Spleen (tissue), 7 donors: ENCODE data around the gene LRRC15.
A peak's percentile ranks its signal among the peaks of the same experiment; 100 is the strongest.

ENCODE experiments used
- POLR2A ChIP-seq, 3 donors: fragments of 450-650 bp; IDR thresholded peaks; one replicate each; pipeline ENCODE4 v1.5.1; 2017; ENCODE audit warnings: antibody characterized with exemption in 3 of 3, mild to moderate bottlenecking in 1 of 3
- POLR2AphosphoS5 ChIP-seq, 3 donors: sonication (generic); formaldehyde crosslinking; IDR thresholded peaks; one replicate each; pipeline ENCODE4 v1.5.1; 2017; ENCODE audit warnings: antibody characterized with exemption in 3 of 3
- TF ChIP-seq, protein P1 (sequence below), 11 experiments: fragments of 200-600 bp in 7 of 11; fragments of 450-650 bp in 4 of 11; sonication (generic) in 4 of 11; IDR thresholded peaks in 8 of 11; conservative IDR thresholded peaks in 3 of 11; 1 replicate in 7 of 11; 2 replicates in 4 of 11; pipeline versions ENCODE4 v1.4.0 to v1.8.0; 2016 to 2021; ENCODE audit warnings: antibody characterized with exemption in 11 of 11, inconsistent platforms in 4 of 11, mild to moderate bottlenecking in 1 of 11
- donor health status: DM: no; HTN: no; CAD: no; lungs with moderate emphysema.
- donor health status: DM: no; HTN: no; CAD: no.
- donor health status: DM: no; HTN: no; CAD: no.

DNA sequence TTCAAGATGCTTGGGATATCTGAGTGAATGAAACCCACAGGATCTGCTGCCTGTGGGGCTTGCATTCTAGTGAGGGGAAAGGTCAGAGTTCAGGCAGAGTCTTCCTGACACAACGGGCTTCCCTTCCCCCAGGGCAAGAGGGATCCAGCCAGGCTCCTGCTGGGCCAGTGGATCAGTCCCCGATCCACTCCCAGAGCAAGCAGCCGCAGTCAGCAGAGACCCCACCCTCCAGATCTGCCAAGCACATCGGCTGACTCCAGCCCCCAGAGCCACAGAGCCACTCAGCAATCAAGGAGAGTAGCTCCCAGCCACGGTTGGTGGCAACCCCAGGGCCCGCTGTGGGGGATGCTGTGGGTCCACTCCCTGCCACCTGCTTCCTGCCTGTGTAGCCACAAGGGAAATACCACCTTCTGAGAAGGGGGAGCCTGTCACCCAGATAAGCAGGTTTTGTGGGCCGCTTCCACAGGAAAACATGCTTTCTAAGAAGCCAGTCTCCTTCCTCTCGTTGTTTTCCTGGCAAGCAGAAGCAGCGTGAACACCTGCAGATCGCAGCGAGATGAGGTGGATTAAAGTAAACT, 63.3 kb downstream of the LRRC15 start:
- TF ChIP-seq, protein P1, sequence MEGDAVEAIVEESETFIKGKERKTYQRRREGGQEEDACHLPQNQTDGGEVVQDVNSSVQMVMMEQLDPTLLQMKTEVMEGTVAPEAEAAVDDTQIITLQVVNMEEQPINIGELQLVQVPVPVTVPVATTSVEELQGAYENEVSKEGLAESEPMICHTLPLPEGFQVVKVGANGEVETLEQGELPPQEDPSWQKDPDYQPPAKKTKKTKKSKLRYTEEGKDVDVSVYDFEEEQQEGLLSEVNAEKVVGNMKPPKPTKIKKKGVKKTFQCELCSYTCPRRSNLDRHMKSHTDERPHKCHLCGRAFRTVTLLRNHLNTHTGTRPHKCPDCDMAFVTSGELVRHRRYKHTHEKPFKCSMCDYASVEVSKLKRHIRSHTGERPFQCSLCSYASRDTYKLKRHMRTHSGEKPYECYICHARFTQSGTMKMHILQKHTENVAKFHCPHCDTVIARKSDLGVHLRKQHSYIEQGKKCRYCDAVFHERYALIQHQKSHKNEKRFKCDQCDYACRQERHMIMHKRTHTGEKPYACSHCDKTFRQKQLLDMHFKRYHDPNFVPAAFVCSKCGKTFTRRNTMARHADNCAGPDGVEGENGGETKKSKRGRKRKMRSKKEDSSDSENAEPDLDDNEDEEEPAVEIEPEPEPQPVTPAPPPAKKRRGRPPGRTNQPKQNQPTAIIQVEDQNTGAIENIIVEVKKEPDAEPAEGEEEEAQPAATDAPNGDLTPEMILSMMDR (IDR thresholded peaks at IDR 0.05 in 8 of 11, conservative IDR thresholded peaks at IDR 0.05 in 3 of 11): no peak
- TF ChIP-seq POLR2A (IDR thresholded peaks at IDR 0.05) (no peak), POLR2AphosphoS5 (IDR thresholded peaks at IDR 0.05) (peak; percentile 66 to 83 (median 80))
